ENCODE data around the gene CYBA. TPM values are rescaled to one million over a fixed set of nuclear protein-coding genes. Genes with fewer than 3 reads are reported as not detected.
A peak's percentile ranks its signal among the peaks of the same experiment; 100 is the strongest.

Gene CYBA
- total RNA-seq, 1 experiment from 2014 or later, result 351 TPM

DNA sequence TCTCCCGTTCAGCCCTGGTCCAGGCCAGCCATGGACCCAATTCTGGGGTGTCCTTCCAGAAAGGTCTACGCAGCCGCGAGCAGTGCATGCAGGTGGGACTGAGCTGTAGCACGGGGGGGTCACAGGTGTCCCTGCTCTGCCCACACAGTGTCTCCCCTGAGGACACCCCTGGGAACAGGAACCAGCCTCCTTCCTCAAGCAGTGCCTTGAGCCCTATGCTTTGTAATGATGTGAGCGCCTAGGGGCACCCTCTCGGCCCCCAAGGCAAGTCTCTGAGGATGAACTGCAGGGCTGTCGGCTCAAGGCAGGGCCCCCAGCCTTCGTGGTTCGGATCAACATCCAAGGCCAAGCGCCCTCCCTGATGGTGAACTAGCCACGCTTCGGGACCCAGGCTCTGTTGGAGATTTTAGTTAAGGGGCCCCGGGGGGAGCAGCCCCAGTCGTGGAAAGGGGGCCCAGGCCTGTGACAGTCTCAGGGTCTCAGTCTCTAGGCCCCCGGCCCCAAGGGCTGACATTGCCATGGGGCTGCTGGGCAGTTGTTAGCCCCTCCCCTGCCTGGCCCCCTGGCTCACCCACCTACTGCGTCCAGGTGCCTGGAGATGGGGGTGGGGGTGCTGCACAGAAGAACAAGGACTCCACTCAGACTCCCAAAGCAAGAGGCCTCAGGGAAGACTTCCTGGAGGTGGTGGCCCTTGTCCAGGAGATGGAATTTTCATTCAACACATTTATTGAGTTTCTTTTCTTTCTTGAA lies 10.2 kb downstream of the CYBA start:
- ChIA-PET CTCF (interaction anchor here (0.7 kb wide), 1 partner anchor 9 kb away, joined by 3 read pairs; no protein-coding TSS in a partner anchor), POLR2A (no interaction called here)

DNA sequence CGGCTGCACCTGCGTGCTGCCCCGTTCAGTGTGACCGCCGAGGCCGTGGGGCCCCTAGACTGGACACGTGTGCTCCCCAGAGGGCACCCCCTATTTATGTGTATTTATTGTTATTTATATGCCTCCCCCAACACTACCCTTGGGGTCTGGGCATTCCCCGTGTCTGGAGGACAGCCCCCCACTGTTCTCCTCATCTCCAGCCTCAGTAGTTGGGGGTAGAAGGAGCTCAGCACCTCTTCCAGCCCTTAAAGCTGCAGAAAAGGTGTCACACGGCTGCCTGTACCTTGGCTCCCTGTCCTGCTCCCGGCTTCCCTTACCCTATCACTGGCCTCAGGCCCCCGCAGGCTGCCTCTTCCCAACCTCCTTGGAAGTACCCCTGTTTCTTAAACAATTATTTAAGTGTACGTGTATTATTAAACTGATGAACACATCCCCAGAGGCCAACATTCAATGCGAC lies 10.8 kb downstream of the CYBA start:
- no peak overlapping the region for H3K4me3 Mint-ChIP-seq (ENCODE audit: unreplicated experiment)
- no peaks in the 10 kb centered on the region for H3K27me3 Mint-ChIP-seq (ENCODE audit: insufficient read depth, unreplicated experiment)
- no peaks in the 10 kb centered on the region for H3K9me3 Mint-ChIP-seq (ENCODE audit: unreplicated experiment)
- peak overlapping the region; percentile 5 for H3K27ac Mint-ChIP-seq (ENCODE audit: unreplicated experiment)
- DNase-seq, result no peak
- TF ChIP-seq, protein P1, sequence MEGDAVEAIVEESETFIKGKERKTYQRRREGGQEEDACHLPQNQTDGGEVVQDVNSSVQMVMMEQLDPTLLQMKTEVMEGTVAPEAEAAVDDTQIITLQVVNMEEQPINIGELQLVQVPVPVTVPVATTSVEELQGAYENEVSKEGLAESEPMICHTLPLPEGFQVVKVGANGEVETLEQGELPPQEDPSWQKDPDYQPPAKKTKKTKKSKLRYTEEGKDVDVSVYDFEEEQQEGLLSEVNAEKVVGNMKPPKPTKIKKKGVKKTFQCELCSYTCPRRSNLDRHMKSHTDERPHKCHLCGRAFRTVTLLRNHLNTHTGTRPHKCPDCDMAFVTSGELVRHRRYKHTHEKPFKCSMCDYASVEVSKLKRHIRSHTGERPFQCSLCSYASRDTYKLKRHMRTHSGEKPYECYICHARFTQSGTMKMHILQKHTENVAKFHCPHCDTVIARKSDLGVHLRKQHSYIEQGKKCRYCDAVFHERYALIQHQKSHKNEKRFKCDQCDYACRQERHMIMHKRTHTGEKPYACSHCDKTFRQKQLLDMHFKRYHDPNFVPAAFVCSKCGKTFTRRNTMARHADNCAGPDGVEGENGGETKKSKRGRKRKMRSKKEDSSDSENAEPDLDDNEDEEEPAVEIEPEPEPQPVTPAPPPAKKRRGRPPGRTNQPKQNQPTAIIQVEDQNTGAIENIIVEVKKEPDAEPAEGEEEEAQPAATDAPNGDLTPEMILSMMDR (IDR thresholded peaks at IDR 0.05; ENCODE audit: insufficient read depth in 1 of 2, low read depth in 1 of 2, low read length in 1 of 2, severe bottlenecking in 1 of 2, unreplicated experiment in 1 of 2), result no peak
- no peaks in the 10 kb centered on the region for H3K9me3 ChIP-seq
- no peak overlapping the region for H3K4me3 ChIP-seq (ENCODE audit: low read depth, low read length)
- no TSS peak for BruUV-seq (replicated peaks)
- intact Hi-C loops (cut with micrococcal nuclease; ENCODE audit: unreplicated experiment), result no loop called here
- H3K4me1 ChIP-seq, result peaks cover 12% of the 10 kb centered on the region; the same call in 1 of the 2 replicates
- POLR2A ChIA-PET, result no interaction called here
- no peaks in the 10 kb centered on the region for H3K4me1 Mint-ChIP-seq (ENCODE audit: low read depth, unreplicated experiment)
- H3K27me3 ChIP-seq (replicated peaks; ENCODE audit: control insufficient read depth, insufficient read depth, low read length), result no peaks in the 10 kb centered on the region
- CTCF ChIA-PET, result interaction anchor here (0.7 kb wide), 1 partner anchor 8 kb away, joined by 3 read pairs; no protein-coding TSS in a partner anchor
- H3K36me3 ChIP-seq (ENCODE audit: control insufficient read depth, insufficient read depth, low read length), result 0 out of 2 replicates have a peak, but pooled peaks cover 1% of the 10 kb centered on the region
- peaks cover 69% of the 10 kb centered on the region for H3K36me3 Mint-ChIP-seq (ENCODE audit: insufficient read depth, unreplicated experiment)

More for the DNA sequence above, 10.2 kb downstream of the CYBA start:
- H3K4me1 ChIP-seq, result peaks cover 12% of the 10 kb centered on the region; the same call in 1 of the 2 replicates
- no TSS peak for BruUV-seq (replicated peaks)
- no peaks in the 10 kb centered on the region for H3K27me3 ChIP-seq (replicated peaks; ENCODE audit: control insufficient read depth, insufficient read depth, low read length)
- H3K9me3 ChIP-seq, result no peaks in the 10 kb centered on the region
- H3K36me3 ChIP-seq (ENCODE audit: control insufficient read depth, insufficient read depth, low read length), result 0 out of 2 replicates have a peak, but pooled peaks cover 1% of the 10 kb centered on the region
- peaks cover 63% of the 10 kb centered on the region for H3K36me3 Mint-ChIP-seq (ENCODE audit: insufficient read depth, unreplicated experiment)
- TF ChIP-seq, protein P1 (IDR thresholded peaks at IDR 0.05; ENCODE audit: insufficient read depth in 1 of 2, low read depth in 1 of 2, low read length in 1 of 2, severe bottlenecking in 1 of 2, unreplicated experiment in 1 of 2), result no peak
- no peak for DNase-seq
- no peaks in the 10 kb centered on the region for H3K27me3 Mint-ChIP-seq (ENCODE audit: insufficient read depth, unreplicated experiment)
- intact Hi-C loops (cut with micrococcal nuclease; ENCODE audit: unreplicated experiment), result no loop called here
- no peaks in the 10 kb centered on the region for H3K9me3 Mint-ChIP-seq (ENCODE audit: unreplicated experiment)
- H3K27ac Mint-ChIP-seq (ENCODE audit: unreplicated experiment), result no peak overlapping the region
- H3K4me1 Mint-ChIP-seq (ENCODE audit: low read depth, unreplicated experiment), result no peaks in the 10 kb centered on the region
- no peak overlapping the region for H3K4me3 Mint-ChIP-seq (ENCODE audit: unreplicated experiment)
- no peak overlapping the region for H3K4me3 ChIP-seq (ENCODE audit: low read depth, low read length)

- H3K9me3 ChIP-seq, result no peaks in the 10 kb centered on the region
- DNase-seq, result peak; percentile 64 to 75
- H3K27ac Mint-ChIP-seq (ENCODE audit: unreplicated experiment), result peak overlapping the region; percentile 5
- H3K9me3 Mint-ChIP-seq (ENCODE audit: unreplicated experiment), result no peaks in the 10 kb centered on the region
- no peak overlapping the region for H3K4me3 ChIP-seq (ENCODE audit: low read depth, low read length)
- POLR2A ChIA-PET, result interaction anchor here (0.6 kb wide), 1 partner anchor 41 kb away, joined by 3 read pairs; no protein-coding TSS in a partner anchor
- no peaks in the 10 kb centered on the region for H3K27me3 Mint-ChIP-seq (ENCODE audit: insufficient read depth, unreplicated experiment)
- TF ChIP-seq, protein P1 (IDR thresholded peaks at IDR 0.05; ENCODE audit: insufficient read depth in 1 of 2, low read depth in 1 of 2, low read length in 1 of 2, severe bottlenecking in 1 of 2, unreplicated experiment in 1 of 2), result no peak
- peaks cover 12% of the 10 kb centered on the region; the same call in 1 of the 2 replicates for H3K4me1 ChIP-seq
- no peaks in the 10 kb centered on the region for H3K36me3 ChIP-seq (ENCODE audit: control insufficient read depth, insufficient read depth, low read length)
- CTCF ChIA-PET, result interaction anchor here (0.6 to 1.2 kb wide), 2 partner anchors 46 to 98 kb away, joined by 3 to 5 read pairs; no protein-coding TSS in a partner anchor
- H3K27me3 ChIP-seq (replicated peaks; ENCODE audit: control insufficient read depth, insufficient read depth, low read length), result no peaks in the 10 kb centered on the region
- intact Hi-C loops (cut with micrococcal nuclease; ENCODE audit: unreplicated experiment), result no loop called here
- peaks cover 69% of the 10 kb centered on the region for H3K36me3 Mint-ChIP-seq (ENCODE audit: insufficient read depth, unreplicated experiment)
- no peaks in the 10 kb centered on the region for H3K4me1 Mint-ChIP-seq (ENCODE audit: low read depth, unreplicated experiment)
- no peak overlapping the region for H3K4me3 Mint-ChIP-seq (ENCODE audit: unreplicated experiment)
- no TSS peak for BruUV-seq (replicated peaks)
Observed at GRCh38 chr16:88639231-88640038, 11.4 kb downstream of the CYBA start.
